Right atrium auricular region (tissue), 2 donors: ENCODE results near the gene ZNHIT6. TPM values are rescaled to one million over a fixed set of nuclear protein-coding genes. Genes with fewer than 3 reads are reported as not detected.

Experiments
- DNase-seq: peaks from one replicate; pipeline ENCODE4 v3.0.0-alpha.2; 2019; ENCODE audit warnings: low spot score
- H3K27ac ChIP-seq, 2 donors: fragments of 200-600 bp; sonication (generic); 1 replicate in 1 of 2; 2 replicates in 1 of 2; pipeline ENCODE4 v1.5.1; 2016 to 2019
- H3K27me3 ChIP-seq, 2 donors: fragments of 200-600 bp; sonication (generic); one replicate each; pipeline versions ENCODE4 v1.5.1 to v1.6.0; 2017 to 2019
- H3K36me3 ChIP-seq: fragments of 200-600 bp; sonication (generic); one replicate; pipeline ENCODE4 v1.5.1; 2016
- H3K4me1 ChIP-seq, 2 donors: fragments of 200-600 bp; sonication (generic); one replicate each; pipeline versions ENCODE4 v1.5.1 to v1.6.0; 2017 to 2019
- H3K4me3 ChIP-seq, 2 donors: fragments of 200-600 bp; sonication (generic); 1 replicate in 1 of 2; 2 replicates in 1 of 2; pipeline ENCODE4 v1.5.1; 2017 to 2019; ENCODE audit warnings: mild to moderate bottlenecking in 1 of 2, moderate library complexity in 1 of 2
- H3K9me3 ChIP-seq, 2 donors: fragments of 200-600 bp; sonication (generic); one replicate each; pipeline ENCODE4 v1.5.1; 2019
- total RNA-seq, 2 donors: library from RNA; depleted of rRNA; stranded (reverse); fragments of >200 nt; gene quantifications; one replicate each; pipeline ENCODE4 v1.1.0, GENCODE V29; 2016
- TF ChIP-seq, protein P1 (sequence below), 2 donors: fragments of 200-600 bp; sonication (generic); IDR thresholded peaks; one replicate each; pipeline ENCODE4 v1.5.1; 2019; ENCODE audit warnings: antibody characterized with exemption in 2 of 2

The ZNHIT6 gene
- total RNA-seq, 2 donors from 2014 or later = 7.0 to 8.4 TPM

DNA sequence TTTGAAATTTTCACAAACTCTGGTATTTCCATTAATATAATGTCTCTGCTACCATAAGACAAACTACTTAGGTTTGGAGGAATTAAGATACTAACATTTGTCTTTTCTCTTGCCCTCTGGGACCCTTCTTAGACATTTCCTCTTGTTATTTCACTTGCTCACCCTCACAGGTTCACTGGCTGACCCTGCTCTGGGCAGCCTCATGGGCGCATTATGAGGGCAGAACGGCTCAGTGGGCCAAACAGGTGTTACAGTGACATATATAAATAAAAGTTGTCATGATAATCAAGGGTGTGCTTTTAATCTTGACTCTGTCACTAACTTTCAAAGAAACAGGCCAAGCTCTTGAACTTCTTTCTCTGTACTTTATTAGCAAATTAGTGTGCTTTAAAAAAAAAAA, 46.5 kb downstream of the ZNHIT6 start:
- Histone ChIP-seq H3K36me3 (no peaks in the 10 kb centered on the region), H3K27me3 (no peaks in the 10 kb centered on the region), H3K4me1 (no peaks in the 10 kb centered on the region), H3K27ac (no peak overlapping the region), H3K4me3 (no peak overlapping the region), H3K9me3 (no peaks in the 10 kb centered on the region)
- TF ChIP-seq, protein P1, sequence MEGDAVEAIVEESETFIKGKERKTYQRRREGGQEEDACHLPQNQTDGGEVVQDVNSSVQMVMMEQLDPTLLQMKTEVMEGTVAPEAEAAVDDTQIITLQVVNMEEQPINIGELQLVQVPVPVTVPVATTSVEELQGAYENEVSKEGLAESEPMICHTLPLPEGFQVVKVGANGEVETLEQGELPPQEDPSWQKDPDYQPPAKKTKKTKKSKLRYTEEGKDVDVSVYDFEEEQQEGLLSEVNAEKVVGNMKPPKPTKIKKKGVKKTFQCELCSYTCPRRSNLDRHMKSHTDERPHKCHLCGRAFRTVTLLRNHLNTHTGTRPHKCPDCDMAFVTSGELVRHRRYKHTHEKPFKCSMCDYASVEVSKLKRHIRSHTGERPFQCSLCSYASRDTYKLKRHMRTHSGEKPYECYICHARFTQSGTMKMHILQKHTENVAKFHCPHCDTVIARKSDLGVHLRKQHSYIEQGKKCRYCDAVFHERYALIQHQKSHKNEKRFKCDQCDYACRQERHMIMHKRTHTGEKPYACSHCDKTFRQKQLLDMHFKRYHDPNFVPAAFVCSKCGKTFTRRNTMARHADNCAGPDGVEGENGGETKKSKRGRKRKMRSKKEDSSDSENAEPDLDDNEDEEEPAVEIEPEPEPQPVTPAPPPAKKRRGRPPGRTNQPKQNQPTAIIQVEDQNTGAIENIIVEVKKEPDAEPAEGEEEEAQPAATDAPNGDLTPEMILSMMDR (IDR thresholded peaks at IDR 0.05) = no peak
- no peak for DNase-seq

DNA sequence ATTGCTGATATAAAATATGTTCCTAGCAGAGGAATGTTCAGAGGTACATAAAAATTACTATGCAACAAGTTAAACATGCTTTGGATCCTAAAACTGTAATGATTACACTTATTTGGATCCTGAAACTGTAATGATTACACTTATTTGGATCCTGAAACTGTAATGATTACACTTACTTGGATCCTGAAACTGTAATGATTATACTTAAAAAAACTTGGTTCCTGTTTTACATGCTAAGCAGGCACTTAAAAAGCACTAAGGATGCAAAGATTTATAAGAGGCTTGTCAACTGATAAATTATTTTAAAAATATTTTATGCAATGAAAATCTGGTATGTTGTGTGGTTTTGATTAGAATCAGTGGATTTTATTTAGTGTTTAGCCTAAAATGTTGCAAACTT, 47.7 kb downstream of the ZNHIT6 start:
- H3K27ac ChIP-seq = no peak overlapping the region
- no peak for DNase-seq
- H3K4me3 ChIP-seq = no peak overlapping the region
- no peaks in the 10 kb centered on the region for H3K4me1 ChIP-seq
- no peaks in the 10 kb centered on the region for H3K27me3 ChIP-seq
- H3K9me3 ChIP-seq = no peaks in the 10 kb centered on the region
- H3K36me3 ChIP-seq = peaks cover 7% of the 10 kb centered on the region
- TF ChIP-seq, protein P1 (IDR thresholded peaks at IDR 0.05) = no peak

DNA sequence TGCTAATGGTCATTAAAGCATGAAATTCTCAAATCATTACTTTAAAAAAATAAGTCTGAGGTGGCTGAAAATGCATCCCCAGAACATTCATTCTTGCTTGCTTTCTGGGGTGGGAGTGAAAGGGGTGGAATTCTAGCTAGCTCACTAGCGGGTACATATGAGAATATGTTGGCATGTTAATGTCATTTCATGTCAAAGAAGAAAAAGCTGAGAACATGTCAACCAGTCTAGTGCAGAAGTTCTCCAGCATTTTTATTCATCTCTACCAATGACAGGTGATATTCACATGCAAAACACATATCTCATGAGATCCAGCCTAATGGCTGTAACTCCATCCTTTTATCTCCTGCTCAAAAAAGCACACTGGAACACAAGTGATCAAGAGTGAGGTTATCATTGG, 49.1 kb downstream of the ZNHIT6 start:
- DNase-seq = no peak
- TF ChIP-seq, protein P1 (IDR thresholded peaks at IDR 0.05) = no peak
- Histone ChIP-seq H3K9me3 (no peaks in the 10 kb centered on the region), H3K27ac (no peak overlapping the region), H3K36me3 (peaks cover 13% of the 10 kb centered on the region), H3K4me1 (no peaks in the 10 kb centered on the region), H3K27me3 (no peaks in the 10 kb centered on the region), H3K4me3 (no peak overlapping the region)

- TF ChIP-seq, protein P1 (IDR thresholded peaks at IDR 0.05) = no peak
- Histone ChIP-seq H3K4me3 (no peak overlapping the region), H3K9me3 (no peaks in the 10 kb centered on the region), H3K27me3 (no peaks in the 10 kb centered on the region), H3K4me1 (no peaks in the 10 kb centered on the region), H3K27ac (no peak overlapping the region), H3K36me3 (peaks cover 32% of the 10 kb centered on the region)
- no peak for DNase-seq
Observed at GRCh38 chr1:85656948-85657347, 51.3 kb downstream of the ZNHIT6 start.

GRCh38 chr1:85656256-85656655, 52.0 kb downstream of the ZNHIT6 start:
- no peak for DNase-seq
- Histone ChIP-seq H3K4me3 (no peak overlapping the region), H3K9me3 (no peaks in the 10 kb centered on the region), H3K27ac (no peak overlapping the region), H3K36me3 (peaks cover 32% of the 10 kb centered on the region), H3K27me3 (no peaks in the 10 kb centered on the region), H3K4me1 (no peaks in the 10 kb centered on the region)
- TF ChIP-seq, protein P1 (IDR thresholded peaks at IDR 0.05) = no peak

GRCh38 chr1:85655315-85655714, 52.9 kb downstream of the ZNHIT6 start:
- H3K36me3 ChIP-seq = peaks cover 32% of the 10 kb centered on the region
- H3K9me3 ChIP-seq = no peaks in the 10 kb centered on the region
- H3K27ac ChIP-seq = no peak overlapping the region
- H3K27me3 ChIP-seq = no peaks in the 10 kb centered on the region
- no peak for DNase-seq
- TF ChIP-seq, protein P1 (IDR thresholded peaks at IDR 0.05) = no peak
- H3K4me3 ChIP-seq = no peak overlapping the region
- H3K4me1 ChIP-seq = no peaks in the 10 kb centered on the region
